Activated T-cell treated with anti-CD3 and anti-CD28 coated beads, Interleukin-2, amount 50 U/mL, for 48 hours (primary cell): Measurements from ENCODE around the gene PTK7.
"Not testable (repeated sequence)": the region's sequence is repeated elsewhere in the genome, so short reads cannot be mapped to it uniquely, and the experiment has no call there.

Source experiments
- DNase-seq, 2 experiments: peaks; one replicate each; pipeline ENCODE4 v3.0.0-alpha.2; 2020

The PTK7 gene

DNA sequence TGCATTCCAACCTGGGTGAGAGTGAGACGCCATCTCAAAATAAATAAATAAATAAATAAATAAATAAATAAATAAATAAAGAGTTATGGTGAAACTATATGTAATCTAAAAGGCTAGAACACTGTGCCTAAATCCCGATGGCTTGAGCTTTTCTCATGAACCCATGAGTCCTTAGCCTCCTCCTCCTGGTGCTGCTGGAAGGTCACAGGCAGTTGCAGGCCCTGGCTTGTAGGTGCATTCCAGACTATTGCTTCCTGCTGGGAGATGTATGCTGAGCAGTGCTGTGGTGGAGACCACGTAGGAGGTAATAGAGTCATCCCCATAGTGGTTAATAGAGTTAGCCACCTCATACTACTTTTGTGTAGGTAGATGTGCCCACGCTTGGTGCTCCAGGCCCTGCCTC, 12.5 kb downstream of the PTK7 start:
- DNase-seq = no peak

- no peak for DNase-seq
Observed at GRCh38 chr6:43089467-43089866, 13.4 kb downstream of the PTK7 start.

DNA sequence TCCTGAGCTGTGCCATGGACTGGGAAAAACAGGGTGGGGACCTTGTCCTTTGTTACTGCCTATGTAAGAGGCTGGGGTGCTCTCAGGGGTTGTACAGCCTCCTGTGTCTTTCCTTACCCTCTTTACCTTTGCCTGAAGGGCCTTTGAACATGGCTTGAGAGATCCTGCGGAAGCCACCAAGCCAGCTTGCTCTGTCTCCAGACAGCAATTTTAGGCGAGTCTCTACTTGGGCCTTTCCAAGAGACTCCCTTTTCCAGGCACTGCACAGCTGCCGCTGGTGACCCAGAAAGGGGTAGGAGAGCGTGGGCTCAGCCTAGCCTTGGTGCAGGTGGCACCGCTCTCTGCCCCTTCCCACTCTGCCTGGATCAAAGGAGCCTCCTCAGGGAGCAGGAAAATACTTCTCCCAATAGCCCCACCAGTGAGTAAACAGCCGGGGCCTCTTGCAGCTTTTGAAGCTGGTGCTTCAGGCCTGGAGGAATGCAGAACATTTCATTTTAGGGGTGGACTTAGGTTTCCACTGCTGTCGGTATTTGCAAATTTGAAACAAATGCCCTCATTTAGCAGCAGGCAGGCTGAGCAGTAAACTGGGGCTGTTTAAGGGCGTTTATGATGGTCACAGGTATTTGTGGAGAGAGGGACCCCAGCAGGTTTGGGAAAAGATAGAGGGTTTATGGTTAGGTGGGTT, 13.9 kb downstream of the PTK7 start:
- no peak for DNase-seq

GRCh38 chr6:43090559-43090956, 14.4 kb downstream of the PTK7 start:
- no peak for DNase-seq

- no peak for DNase-seq
Observed at GRCh38 chr6:43091020-43091419, 14.9 kb downstream of the PTK7 start.

DNA sequence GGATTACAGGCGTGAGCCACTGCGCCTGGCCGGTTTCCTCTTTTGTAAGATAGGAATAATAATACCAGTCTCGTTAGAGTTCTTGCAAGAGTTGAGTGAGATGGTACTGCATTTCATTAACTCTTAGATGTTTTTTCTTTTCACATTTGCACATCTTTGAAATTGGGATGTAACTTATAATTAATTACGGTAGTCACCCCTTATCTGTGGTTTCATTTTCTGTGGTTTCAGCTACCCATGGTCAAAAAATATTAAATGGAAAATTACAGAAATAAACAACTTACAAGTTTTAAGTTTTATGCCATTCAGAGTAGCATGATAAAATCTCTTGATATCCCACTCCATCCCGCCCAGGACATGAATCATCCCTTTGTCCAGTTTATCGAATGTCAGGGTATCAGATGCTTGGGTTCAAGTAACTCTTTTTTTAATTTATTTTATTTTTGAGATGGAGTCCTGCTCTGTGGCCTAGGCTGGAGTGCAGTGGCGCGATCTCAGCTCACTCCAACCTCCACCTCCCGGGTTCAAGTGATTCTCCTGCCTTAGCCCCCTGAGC, 15.4 kb downstream of the PTK7 start:
- no peak for DNase-seq

DNA sequence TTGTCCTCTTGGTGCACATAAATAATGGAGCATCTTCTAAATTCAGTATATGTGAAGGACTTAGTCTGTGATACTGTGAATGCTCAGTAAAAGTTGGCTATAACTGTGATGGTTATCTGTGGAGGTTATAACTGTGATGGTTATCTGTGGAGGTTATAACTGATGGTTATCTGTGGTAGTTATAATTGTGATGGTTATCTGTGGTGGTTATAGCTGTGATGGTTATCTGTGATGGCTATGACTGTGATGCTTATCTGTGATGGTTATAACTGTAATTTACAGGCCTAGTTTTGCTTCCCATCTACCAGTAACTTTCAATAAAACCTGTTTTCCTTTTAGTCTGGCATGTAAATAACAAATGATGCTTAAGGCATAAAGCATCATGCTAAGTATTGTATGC, 16.5 kb downstream of the PTK7 start:
- DNase-seq = no peak

DNA sequence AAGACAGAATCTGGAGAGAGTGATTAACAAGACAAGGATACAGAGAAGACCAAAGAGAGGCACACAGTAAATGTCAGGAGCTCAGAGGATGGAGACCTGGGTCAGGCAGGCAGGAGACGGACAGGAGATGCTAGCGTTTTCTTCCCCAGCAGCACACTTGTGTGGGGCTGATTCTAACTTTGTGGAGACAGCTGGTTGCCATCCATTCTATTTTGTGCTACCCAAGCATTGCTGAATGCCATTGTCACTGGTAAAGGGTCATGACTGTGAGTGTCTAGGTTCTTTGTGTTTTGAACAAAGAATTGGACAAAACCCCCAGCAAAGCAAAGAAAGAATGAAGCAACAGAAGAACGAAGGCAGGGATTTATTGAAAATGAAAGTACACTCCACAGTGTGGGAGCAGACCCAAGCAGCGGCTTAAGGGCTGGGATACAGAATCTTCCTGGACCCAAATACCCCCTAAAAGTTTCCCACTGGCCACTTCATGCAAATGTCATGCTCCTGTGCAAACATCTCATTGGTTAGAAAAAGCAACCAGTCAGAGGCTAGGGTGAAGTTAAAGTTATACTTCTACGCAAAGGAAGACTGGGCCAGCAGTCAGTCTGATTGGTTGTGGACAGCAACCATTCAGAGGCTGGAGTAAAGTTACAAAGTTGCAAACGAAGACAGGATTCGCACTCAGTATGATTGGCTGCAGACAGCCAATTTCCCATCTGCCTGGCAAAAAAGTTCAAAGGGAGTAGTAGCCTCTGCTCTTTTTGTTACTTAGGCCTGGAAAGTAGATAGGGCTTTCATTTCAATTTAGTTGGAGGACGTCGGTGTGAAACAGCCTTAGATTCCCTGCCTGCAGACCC, 17.5 kb downstream of the PTK7 start:
- no peak for DNase-seq

- no peak for DNase-seq
Observed at GRCh38 chr6:43095939-43096338, 19.8 kb downstream of the PTK7 start.

- no peak for DNase-seq
Observed at GRCh38 chr6:43096451-43097097, 20.5 kb downstream of the PTK7 start.

- DNase-seq = no peak
Observed at GRCh38 chr6:43097098-43097489, 21.0 kb downstream of the PTK7 start.

DNA sequence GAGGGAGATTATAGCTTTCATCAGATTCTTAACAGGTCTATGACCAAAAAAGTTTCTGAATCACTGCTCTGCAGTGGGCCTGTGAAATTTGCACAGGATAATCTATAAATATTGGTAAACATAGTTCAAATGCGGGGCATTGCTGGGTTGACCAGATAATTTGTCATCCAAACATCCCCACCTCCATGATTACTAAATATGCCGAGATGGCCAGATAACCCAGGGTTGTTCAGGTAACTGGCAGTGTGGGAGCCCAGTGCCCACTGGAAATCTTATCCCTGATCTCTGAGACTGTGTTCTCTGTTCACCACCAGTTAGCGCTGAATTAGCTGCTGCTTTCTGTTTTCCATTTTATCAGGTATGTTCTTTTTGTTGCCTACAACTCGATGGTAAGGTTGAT, 21.4 kb downstream of the PTK7 start:
- DNase-seq = no peak

GRCh38 chr6:43101497-43101896, 25.4 kb downstream of the PTK7 start:
- DNase-seq = no peak

DNA sequence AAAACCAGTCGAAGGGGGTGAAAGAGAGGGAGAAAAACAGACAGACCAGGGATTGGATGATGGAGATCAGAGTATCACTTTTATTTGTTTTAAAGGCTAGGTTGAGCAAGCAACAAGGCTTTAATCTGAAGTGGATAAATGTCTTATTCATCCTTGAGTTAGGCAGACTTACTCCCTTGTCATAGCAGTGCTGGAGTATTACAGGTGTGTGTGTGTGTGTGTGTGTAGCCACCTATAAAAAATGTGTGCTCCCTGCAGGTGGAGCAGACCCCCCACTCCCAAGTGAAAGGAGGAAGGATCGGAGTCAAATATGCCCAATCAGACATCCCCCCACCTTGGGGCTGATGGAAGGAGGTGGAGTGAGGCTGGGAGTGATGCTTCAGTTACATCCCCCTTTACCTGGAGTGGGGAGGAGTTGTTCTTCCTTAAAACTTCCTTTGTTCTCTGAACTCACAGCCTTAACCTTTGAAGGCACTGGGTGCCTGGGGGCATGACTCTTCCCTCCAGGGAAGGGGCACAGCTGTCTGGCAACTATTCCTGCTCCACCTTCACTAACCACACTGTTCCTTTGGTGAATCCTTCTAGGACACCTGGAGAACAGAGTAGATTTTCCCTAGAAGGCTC, 27.3 kb downstream of the PTK7 start:
- DNase-seq = no peak

DNA sequence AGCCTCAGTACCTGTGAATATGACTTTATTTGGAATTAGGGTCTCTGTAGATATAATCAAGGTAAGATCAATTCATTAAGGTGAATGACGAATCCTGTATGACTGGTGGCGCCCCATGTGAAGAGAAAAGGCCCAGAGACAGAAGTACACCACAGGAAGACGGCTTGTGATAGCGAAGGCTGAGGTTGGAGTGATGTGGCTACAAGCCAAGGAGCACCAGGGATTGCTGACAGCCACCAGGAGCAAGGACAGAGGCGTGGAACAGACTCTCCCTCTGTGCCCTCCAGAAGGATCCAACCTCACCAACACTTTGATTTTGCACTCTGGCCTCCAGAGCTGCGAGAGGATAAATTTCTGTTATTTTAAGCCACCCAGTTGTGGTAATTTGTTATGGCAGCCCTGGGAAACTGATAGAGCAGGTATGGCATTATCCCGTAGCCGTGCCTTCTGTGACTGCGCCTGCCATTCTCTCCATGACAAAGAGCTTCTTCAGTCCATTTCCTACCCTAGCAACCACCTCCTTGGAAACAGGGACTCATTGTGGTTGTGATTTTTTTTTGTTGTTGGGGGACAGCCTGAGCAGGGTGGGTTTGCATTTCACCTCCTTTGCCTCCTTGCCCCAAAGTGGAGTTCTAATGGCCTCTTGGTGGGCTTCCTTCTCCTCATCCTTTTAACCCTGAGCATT, 29.6 kb downstream of the PTK7 start:
- DNase-seq = no peak

GRCh38 chr6:43107344-43108062, 31.4 kb downstream of the PTK7 start:
- DNase-seq = no peak

DNA sequence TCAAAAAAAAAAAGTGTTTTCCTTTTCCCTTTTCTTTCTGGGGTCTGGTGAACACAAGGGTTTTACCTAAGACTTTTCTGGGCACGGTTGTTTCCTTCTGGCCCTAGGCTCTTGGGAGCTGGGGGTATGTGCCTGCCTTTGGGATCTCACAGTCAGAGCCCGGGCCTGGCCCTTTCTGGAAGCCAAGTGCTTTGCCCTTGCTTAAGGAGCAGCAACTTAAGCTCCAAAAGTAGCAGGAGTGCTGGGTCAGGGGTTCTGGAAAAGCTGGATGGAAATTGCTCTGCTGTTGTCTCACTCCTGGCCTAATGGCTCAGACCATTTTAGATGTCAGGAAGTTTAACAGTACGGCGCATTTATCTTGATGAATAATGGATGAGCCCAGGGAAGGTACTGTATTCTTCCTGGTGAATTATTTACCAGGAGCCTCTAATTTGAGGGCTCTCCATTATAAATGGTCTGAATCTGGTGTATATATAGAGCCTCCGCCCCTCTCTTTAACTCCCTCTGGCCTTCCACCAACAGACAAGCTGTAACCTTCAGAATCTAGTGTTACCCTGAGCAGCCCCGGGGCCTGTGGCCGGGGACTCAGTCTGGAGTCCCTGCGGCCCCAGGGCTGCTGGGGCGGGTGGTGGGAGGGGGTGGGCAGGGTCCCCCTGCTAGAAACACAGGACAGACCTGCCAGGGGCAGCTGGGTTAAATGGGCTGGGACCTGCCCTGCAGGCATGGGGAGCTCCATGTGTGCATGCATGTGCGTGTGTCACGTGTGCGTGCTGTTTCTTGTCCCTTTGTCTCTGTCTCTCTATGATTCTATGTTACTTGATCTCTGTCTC, 37.5 kb downstream of the PTK7 start:
- DNase-seq = no peak

GRCh38 chr6:43115365-43115764, 39.3 kb downstream of the PTK7 start:
- DNase-seq = no peak

GRCh38 chr6:43117466-43117865, 41.4 kb downstream of the PTK7 start:
- DNase-seq = not testable (repeated sequence)

GRCh38 chr6:43119482-43119881, 43.4 kb downstream of the PTK7 start:
- no peak for DNase-seq
